IMR-90 (cell line): ENCODE measurements around the gene DPH2. TPM values are rescaled to one million over a fixed set of nuclear protein-coding genes. Genes with fewer than 3 reads are reported as not detected.

Experiments used
- ATAC-seq: fragments of 200-7000 bp; cut with Tn5 transposase; 2 replicates; pipeline ENCODE4 v1.9.1; 2020; ENCODE audit warnings: low read depth, mild to moderate bottlenecking, moderate library complexity
- BruUV-seq: library from RNA; stranded (reverse); fragments of 400-500 nt; replicated peaks from 2 replicates; lab custom pipeline; 2021; lab: Mats Ljungman, UMichigan
- CTCF ChIA-PET: fragments of 300-600 bp; formaldehyde crosslinking; extraction: SDS; loops from one replicate; lab custom pipeline; 2021; ENCODE audit warnings: antibody characterized with exemption; lab: Yijun Ruan, JAX
- POLR2A ChIA-PET: fragments of 300-600 bp; sonication (Branson Sonifier 250); formaldehyde crosslinking; loops from one replicate; lab custom pipeline; 2022; ENCODE audit warnings: antibody characterized with exemption; ENCODE audit not compliant: unreplicated experiment; lab: Charles Lee
- DNase-seq: peaks from one replicate; pipeline ENCODE4 v3.0.0; 2013
- H2AFZ ChIP-seq: replicated peaks from 2 replicates; pipeline ENCODE3; 2013; ENCODE audit warnings: low read length, mild to moderate bottlenecking; ENCODE audit not compliant: poor library complexity
- H2AK5ac ChIP-seq: 2 replicates; pipeline ENCODE4 v1.6.1; 2013; ENCODE audit warnings: low read depth, low read length, inconsistent platforms
- H2AK9ac ChIP-seq: replicated peaks from 2 replicates; pipeline ENCODE3; 2013; ENCODE audit warnings: mild to moderate bottlenecking, low read depth, low read length, moderate library complexity; ENCODE audit not compliant: poor library complexity
- H2BK120ac ChIP-seq: 2 replicates; pipeline ENCODE4 v1.6.1; 2013; ENCODE audit warnings: low read depth, low read length, inconsistent platforms
- H2BK15ac ChIP-seq: 3 replicates; pipeline ENCODE4 v1.6.1; 2013; ENCODE audit warnings: low read depth, low read length, inconsistent platforms
- H2BK20ac ChIP-seq: 2 replicates; pipeline ENCODE4 v1.6.1; 2013; ENCODE audit warnings: low read depth, mild to moderate bottlenecking, inconsistent platforms, low read length, moderate library complexity
- H2BK5ac ChIP-seq: 2 replicates; pipeline ENCODE4 v1.6.1; 2013; ENCODE audit warnings: mild to moderate bottlenecking, low read depth, low read length, inconsistent platforms; ENCODE audit not compliant: poor library complexity, severe bottlenecking
- H3K14ac ChIP-seq: replicated peaks from 2 replicates; pipeline ENCODE4 v1.6.1; 2013; ENCODE audit warnings: low read depth, low read length, inconsistent platforms
- H3K18ac ChIP-seq: 2 replicates; pipeline ENCODE4 v1.6.1; 2013; ENCODE audit warnings: low read depth, low read length, control low read depth
- H3K23ac ChIP-seq: 2 replicates; pipeline ENCODE4 v1.6.1; 2013; ENCODE audit warnings: low read depth, low read length, inconsistent platforms
- H3K27ac ChIP-seq: 2 replicates; pipeline ENCODE4 v1.5.1; 2013; ENCODE audit warnings: mild to moderate bottlenecking, control low read depth, low read length; ENCODE audit not compliant: insufficient read depth
- H3K27me3 ChIP-seq: 2 replicates; pipeline ENCODE4 v1.6.1; 2013; ENCODE audit warnings: low read length; ENCODE audit not compliant: control insufficient read depth, insufficient read depth
- H3K36me3 ChIP-seq: 2 replicates; pipeline ENCODE4 v1.6.1; 2013; ENCODE audit warnings: low read length, mixed read lengths; ENCODE audit not compliant: control insufficient read depth, insufficient read depth
- H3K4ac ChIP-seq: 2 replicates; pipeline ENCODE4 v1.6.1; 2013; ENCODE audit warnings: low read depth, low read length, inconsistent platforms
- H3K4me1 ChIP-seq: 2 replicates; pipeline ENCODE4 v1.6.1; 2013; ENCODE audit warnings: low read length, mixed read lengths; ENCODE audit not compliant: control insufficient read depth, insufficient read depth
- H3K4me2 ChIP-seq: 2 replicates; pipeline ENCODE4 v1.6.1; 2013; ENCODE audit warnings: low read depth, mild to moderate bottlenecking, control low read depth, low read length, moderate library complexity
- H3K4me3 ChIP-seq: 2 replicates; pipeline ENCODE4 v1.5.1; 2013; ENCODE audit warnings: low read depth, mild to moderate bottlenecking, control low read depth, low read length, moderate library complexity; ENCODE audit not compliant: insufficient read depth
- H3K56ac ChIP-seq: 2 replicates; pipeline ENCODE4 v1.6.1; 2013; ENCODE audit warnings: low read length, inconsistent platforms; ENCODE audit not compliant: insufficient read depth; ENCODE audit errors: extremely low read depth
- H3K79me1 ChIP-seq, 2 experiments: 2 replicates each; pipeline ENCODE4 v1.6.1; 2013; ENCODE audit warnings: low read length in 2 of 2, inconsistent platforms in 1 of 2, low read depth in 1 of 2
- H3K9ac ChIP-seq: 2 replicates; pipeline ENCODE4 v1.6.1; 2013; ENCODE audit warnings: low read depth, low read length, control low read depth
- H3K9me1 ChIP-seq: 2 replicates; pipeline ENCODE4 v1.6.1; 2013; ENCODE audit warnings: low read length, inconsistent platforms; ENCODE audit not compliant: insufficient read depth
- H3K9me3 ChIP-seq: 2 replicates; pipeline ENCODE4 v1.6.1; 2013; ENCODE audit warnings: low read length; ENCODE audit not compliant: control insufficient read depth, insufficient read depth
- H4K20me1 ChIP-seq: 2 replicates; pipeline ENCODE4 v1.6.1; 2013; ENCODE audit warnings: low read length, inconsistent platforms; ENCODE audit not compliant: insufficient read depth
- H4K5ac ChIP-seq: 2 replicates; pipeline ENCODE4 v1.6.1; 2013; ENCODE audit warnings: mild to moderate bottlenecking, low read depth, low read length, control low read depth
- H4K8ac ChIP-seq, 2 experiments: 2 replicates each; pipeline ENCODE4 v1.6.1; 2013; ENCODE audit warnings: low read depth in 2 of 2, low read length in 2 of 2, control low read depth in 1 of 2, inconsistent platforms in 1 of 2
- H4K91ac ChIP-seq: 2 replicates; pipeline ENCODE4 v1.6.1; 2013; ENCODE audit warnings: low read depth, low read length, inconsistent platforms; ENCODE audit not compliant: insufficient read depth
- BHLHE40 ChIP-seq: fragments of 150-350 bp; IDR thresholded peaks from 2 replicates; pipeline ENCODE4 v1.6.1; 2016; ENCODE audit warnings: mild to moderate bottlenecking, low read depth, low read length
- CEBPB ChIP-seq: IDR thresholded peaks from 2 replicates; pipeline ENCODE4 v1.6.1; 2012; ENCODE audit warnings: low read depth, low read length, improper control_type of control experiment
- CHD1 ChIP-seq: IDR thresholded peaks from 2 replicates; pipeline ENCODE4 v1.6.1; 2012; ENCODE audit warnings: low read depth, low read length, improper control_type of control experiment
- ELK1 ChIP-seq: fragments of 150-350 bp; IDR thresholded peaks from 2 replicates; pipeline ENCODE4 v1.6.1; 2016; ENCODE audit warnings: low read depth, mild to moderate bottlenecking, low read length, moderate library complexity, borderline replicate concordance
- FOS ChIP-seq: fragments of 150-350 bp; IDR thresholded peaks from 2 replicates; pipeline ENCODE4 v1.6.1; 2016; ENCODE audit warnings: low read depth, low read length
- MAZ ChIP-seq: IDR thresholded peaks from 2 replicates; pipeline ENCODE4 v1.6.1; 2012; ENCODE audit warnings: low read depth, mild to moderate bottlenecking, low read length, improper control_type of control experiment, moderate library complexity, borderline replicate concordance
- NFE2L2 ChIP-seq: fragments of 150-350 bp; IDR thresholded peaks from 2 replicates; pipeline ENCODE4 v1.6.1; 2016; ENCODE audit warnings: low read depth, mild to moderate bottlenecking, low read length
- POLR2A ChIP-seq: IDR thresholded peaks from 2 replicates; pipeline ENCODE4 v1.6.1; 2012; ENCODE audit warnings: mild to moderate bottlenecking, low read depth, low read length
- RAD21 ChIP-seq: IDR thresholded peaks from 2 replicates; pipeline ENCODE4 v1.6.1; 2012; ENCODE audit warnings: low read length, improper control_type of control experiment
- RCOR1 ChIP-seq: IDR thresholded peaks from 2 replicates; pipeline ENCODE4 v1.6.1; 2012; ENCODE audit warnings: mild to moderate bottlenecking, low read length, improper control_type of control experiment; ENCODE audit not compliant: insufficient replicate concordance
- WGBS, 2 experiments: methylation state at CpG; one replicate each; pipeline versions ENCODE4 v1.1.5 to v1.1.7; 2013; ENCODE audit warnings: missing lambda C conversion rate in 2 of 2; ENCODE audit not compliant: insufficient read length in 1 of 2; ENCODE audit errors: extremely low coverage in 2 of 2; 5-methylcytosine and 5-hydroxymethylcytosine counted together
- dilution Hi-C: fragments of 300-500 bp; cut with HindIII; formaldehyde crosslinking; loops from one replicate; pipeline ENCODE4 v1.14.3; 2018; ENCODE audit warnings: low sequenced_read_pairs; ENCODE audit not compliant: unreplicated experiment
- in situ Hi-C: fragments of 300-500 bp; cut with MboI; formaldehyde crosslinking; loops from 3 replicates; pipeline ENCODE4 v1.14.3; 2019; ENCODE audit warnings: low sequenced_read_pairs, inconsistent platforms, mixed read lengths
- intact Hi-C: fragments of 100-400 bp; cut with micrococcal nuclease; formaldehyde crosslinking; loops from 2 replicates; pipeline ENCODE4 v1.10.0; 2022
- polyA plus RNA-seq, 3 experiments: library from polyadenylated mRNA; depleted of rRNA; stranded (reverse); fragments of >200 nt; gene quantifications; 2 replicates each; pipeline ENCODE4 v1.2.3, GENCODE V29; 2012; ENCODE audit warnings: low replicate concordance in 1 of 3
- total RNA-seq: library from RNA; depleted of rRNA; stranded (reverse); fragments of >200 nt; gene quantifications from 2 replicates; pipeline ENCODE4 v1.2.3, GENCODE V29; 2012

DPH2 gene
- total and polyA plus RNA-seq, 2 of the 4 experiments (the other 2 are of a cell fraction) = 21.0 to 32.2 TPM

GRCh38 chr1:44012404-44012803 is 42.6 kb downstream of the DPH2 start:
- H3K56ac ChIP-seq = no peak overlapping the region
- dilution Hi-C loops = no loop called here
- H2AK9ac ChIP-seq = no peak overlapping the region
- no peaks in the 10 kb centered on the region for H3K9me3 ChIP-seq
- H4K20me1 ChIP-seq = no peaks in the 10 kb centered on the region
- H3K23ac ChIP-seq = no peak overlapping the region
- BruUV-seq = no TSS peak
- H4K5ac ChIP-seq = no peak overlapping the region
- WGBS, 2 experiments = 100% methylated on average over 1 of the region's 2 CpGs; no CpG with 5 or more reads in 1 of the 2 experiments
- ChIA-PET POLR2A (no interaction called here), CTCF (no interaction called here)
- no peak overlapping the region for H3K4me3 ChIP-seq
- ATAC-seq (no peak), DNase-seq (no peak)
- peaks cover 5% of the 10 kb centered on the region; the same call in 1 of the 2 replicates for H3K36me3 ChIP-seq
- H3K27me3 ChIP-seq = no peaks in the 10 kb centered on the region
- H3K9ac ChIP-seq = no peak overlapping the region
- no peak overlapping the region for H2AK5ac ChIP-seq
- intact Hi-C loops = no loop called here
- H3K18ac ChIP-seq = no peak overlapping the region
- no peak overlapping the region for H2BK15ac ChIP-seq
- H2BK120ac ChIP-seq = no peak overlapping the region
- H3K14ac ChIP-seq = no peak overlapping the region
- no peak overlapping the region for H2BK20ac ChIP-seq
- no peak overlapping the region for H4K91ac ChIP-seq
- in situ Hi-C loops = loop anchor here (10.0 kb wide), 1 partner anchor 572 kb away; no protein-coding TSS in a partner anchor
- H3K4ac ChIP-seq = no peak overlapping the region
- H3K27ac ChIP-seq = no peak overlapping the region
- no peak overlapping the region for H4K8ac ChIP-seq
- H3K4me1 ChIP-seq = no peaks in the 10 kb centered on the region
- TF ChIP-seq CEBPB = no peak
- TF ChIP-seq ELK1 = no peak
- TF ChIP-seq RCOR1 = no peak
- no peak for TF ChIP-seq NFE2L2
- TF ChIP-seq FOS = no peak
- TF ChIP-seq BHLHE40 = no peak
- no peak for TF ChIP-seq RAD21
- no peak for TF ChIP-seq POLR2A
- TF ChIP-seq CHD1 = no peak
- no peak for TF ChIP-seq MAZ
- no peak overlapping the region for H2BK5ac ChIP-seq
- H3K4me2 ChIP-seq = no peak overlapping the region
- H3K79me1 ChIP-seq = no peaks in the 10 kb centered on the region
- no peak overlapping the region for H2AFZ ChIP-seq
- H3K9me1 ChIP-seq = no peaks in the 10 kb centered on the region
